ENCODE measurements around the gene NUDT11.

GRCh38 chrX:51496501-51497291 lies at the start of gene NUDT11:
- TF ChIP-seq CTCF (IDR thresholded peaks at IDR 0.05) (no peak), POLR2A (IDR thresholded peaks at IDR 0.05) (peak; percentile 11 to 14)
